ENCODE results near the gene ADPRS. TPM values are rescaled to one million over a fixed set of nuclear protein-coding genes. Genes with fewer than 3 reads are reported as not detected.

Gene ADPRS
- total RNA-seq, 3 donors from 2014 or later: 17.8 to 24.5 (median 18.0) TPM

- H3K9me3 ChIP-seq: no peaks in the 10 kb centered on the region
- ATAC-seq (no peak), DNase-seq (no peak)
- intact Hi-C loops (cut with DNase I, micrococcal nuclease): no loop called here
- H3K36me3 ChIP-seq (ENCODE audit: low read depth): no peaks in the 10 kb centered on the region
- no peaks in the 10 kb centered on the region for H3K4me1 ChIP-seq (ENCODE audit: low read depth)
- H3K4me3 ChIP-seq: no peak overlapping the region
- TF ChIP-seq, protein P1, sequence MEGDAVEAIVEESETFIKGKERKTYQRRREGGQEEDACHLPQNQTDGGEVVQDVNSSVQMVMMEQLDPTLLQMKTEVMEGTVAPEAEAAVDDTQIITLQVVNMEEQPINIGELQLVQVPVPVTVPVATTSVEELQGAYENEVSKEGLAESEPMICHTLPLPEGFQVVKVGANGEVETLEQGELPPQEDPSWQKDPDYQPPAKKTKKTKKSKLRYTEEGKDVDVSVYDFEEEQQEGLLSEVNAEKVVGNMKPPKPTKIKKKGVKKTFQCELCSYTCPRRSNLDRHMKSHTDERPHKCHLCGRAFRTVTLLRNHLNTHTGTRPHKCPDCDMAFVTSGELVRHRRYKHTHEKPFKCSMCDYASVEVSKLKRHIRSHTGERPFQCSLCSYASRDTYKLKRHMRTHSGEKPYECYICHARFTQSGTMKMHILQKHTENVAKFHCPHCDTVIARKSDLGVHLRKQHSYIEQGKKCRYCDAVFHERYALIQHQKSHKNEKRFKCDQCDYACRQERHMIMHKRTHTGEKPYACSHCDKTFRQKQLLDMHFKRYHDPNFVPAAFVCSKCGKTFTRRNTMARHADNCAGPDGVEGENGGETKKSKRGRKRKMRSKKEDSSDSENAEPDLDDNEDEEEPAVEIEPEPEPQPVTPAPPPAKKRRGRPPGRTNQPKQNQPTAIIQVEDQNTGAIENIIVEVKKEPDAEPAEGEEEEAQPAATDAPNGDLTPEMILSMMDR (IDR thresholded peaks at IDR 0.05): no peak
Measured at GRCh38 chr1:36114371-36114770, 25.7 kb downstream of the ADPRS start.

- TF ChIP-seq, protein P1 (IDR thresholded peaks at IDR 0.05): no peak
- no peaks in the 10 kb centered on the region for H3K9me3 ChIP-seq
- ATAC-seq (no peak), DNase-seq (no peak)
- intact Hi-C loops (cut with DNase I, micrococcal nuclease): no loop called here
- H3K4me3 ChIP-seq: no peak overlapping the region
- no peaks in the 10 kb centered on the region for H3K4me1 ChIP-seq (ENCODE audit: low read depth)
- no peaks in the 10 kb centered on the region for H3K36me3 ChIP-seq (ENCODE audit: low read depth)
Measured at GRCh38 chr1:36115200-36115669, 26.5 kb downstream of the ADPRS start.

- no peak overlapping the region for H3K4me3 ChIP-seq
- DNase-seq: no peak
- no peaks in the 10 kb centered on the region for H3K9me3 ChIP-seq
- no peak for ATAC-seq
- H3K4me1 ChIP-seq (ENCODE audit: low read depth): no peaks in the 10 kb centered on the region
- H3K36me3 ChIP-seq (ENCODE audit: low read depth): no peaks in the 10 kb centered on the region
- TF ChIP-seq, protein P1 (IDR thresholded peaks at IDR 0.05): no peak
- intact Hi-C loops (cut with DNase I, micrococcal nuclease): no loop called here
Measured at GRCh38 chr1:36115931-36116330, 27.2 kb downstream of the ADPRS start.

DNA sequence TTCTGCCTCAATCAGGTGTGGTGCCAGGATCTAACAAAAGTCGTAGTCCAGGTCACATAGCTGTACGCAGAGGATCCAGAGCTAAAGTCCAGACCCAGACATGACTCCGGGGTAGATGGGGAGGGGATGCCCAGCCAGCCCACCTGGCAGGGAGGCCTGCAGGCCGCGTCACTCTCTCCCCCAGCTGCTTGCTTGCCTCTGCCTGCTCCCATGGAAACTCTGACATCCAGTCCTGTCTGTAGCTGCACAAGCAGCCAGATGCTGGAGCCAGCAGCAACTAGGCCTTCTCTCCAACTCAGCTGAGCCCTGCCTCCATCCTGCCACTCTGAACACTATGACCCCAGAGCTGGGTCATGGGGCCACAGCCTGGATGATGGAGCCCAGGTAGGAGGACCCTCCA lies 28.2 kb downstream of the ADPRS start:
- no peak for DNase-seq
- no peaks in the 10 kb centered on the region for H3K4me1 ChIP-seq (ENCODE audit: low read depth)
- TF ChIP-seq, protein P1 (IDR thresholded peaks at IDR 0.05): no peak
- intact Hi-C loops (cut with DNase I, micrococcal nuclease): no loop called here
- H3K36me3 ChIP-seq (ENCODE audit: low read depth): no peaks in the 10 kb centered on the region
- H3K4me3 ChIP-seq: no peak overlapping the region
- no peaks in the 10 kb centered on the region for H3K9me3 ChIP-seq
- ATAC-seq: no peak

GRCh38 chr1:36118447-36119204 lies 29.9 kb downstream of the ADPRS start:
- Histone ChIP-seq H3K9me3 (no peaks in the 10 kb centered on the region), H3K36me3 (ENCODE audit: low read depth) (no peaks in the 10 kb centered on the region), H3K4me3 (no peak overlapping the region), H3K4me1 (ENCODE audit: low read depth) (peaks cover under 1% of the 10 kb centered on the region)
- intact Hi-C loops (cut with DNase I, micrococcal nuclease): no loop called here
- DNase-seq: no peak
- no peak for ATAC-seq
- TF ChIP-seq, protein P1 (IDR thresholded peaks at IDR 0.05): no peak

All from mucosa of descending colon (tissue), 3 donors.